Measurements from ENCODE around the gene CTIF. TPM values are rescaled to one million over a fixed set of nuclear protein-coding genes. Genes with fewer than 3 reads are reported as not detected.
A peak's percentile ranks its signal among the peaks of the same experiment; 100 is the strongest.

CTIF gene
- total and polyA plus RNA-seq, 2 donors, result 1.7 to 11.3 TPM

DNA sequence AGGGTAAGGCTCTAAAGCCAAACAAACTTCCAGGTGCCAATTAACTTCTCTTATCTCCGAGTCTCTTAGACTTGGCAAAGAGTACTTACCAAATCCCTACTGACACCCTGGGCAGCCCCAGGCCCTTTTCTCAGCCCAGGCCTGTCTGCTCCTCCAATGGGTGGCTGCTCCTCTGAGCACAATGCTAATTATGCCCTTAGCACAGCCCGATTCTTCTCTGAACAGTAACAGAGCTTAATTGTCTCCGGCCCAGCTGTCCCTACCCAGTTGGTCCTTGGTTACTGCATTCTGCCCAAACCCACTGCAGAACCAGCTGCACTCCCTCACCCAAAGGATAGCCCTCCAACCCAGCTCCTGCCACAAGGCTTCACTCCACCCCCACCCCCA is 301.7 kb downstream of the CTIF start:
- no peak overlapping the region for H3K4me3 ChIP-seq (ENCODE audit: low read length in 2 of 2)
- H3K9me3 ChIP-seq (ENCODE audit: control insufficient read depth in 2 of 2, insufficient read depth in 1 of 2, low read length in 1 of 2), result no peaks in the 10 kb centered on the region
- H3K27me3 ChIP-seq (ENCODE audit: control insufficient read depth in 2 of 2, insufficient read depth in 1 of 2, low read length in 1 of 2), result no peaks in the 10 kb centered on the region
- DNase-seq (ENCODE audit: low read depth in 6 of 9, low spot score in 9 of 9), result no peak
- peaks cover 11 to 34% of the 10 kb centered on the region in 2 donors for H3K4me1 ChIP-seq (ENCODE audit: control insufficient read depth in 2 of 2, insufficient read depth in 2 of 2, low read length in 2 of 2)
- WGBS, result 99% methylated on average over 3 of the region's 3 CpGs
- H3K36me3 ChIP-seq (ENCODE audit: control insufficient read depth in 2 of 2, insufficient read depth in 2 of 2, low read length in 1 of 2), result no peaks in the 10 kb centered on the region
- no peak overlapping the region for H3K27ac ChIP-seq (ENCODE audit: low read depth in 1 of 2, low read length in 1 of 2)

DNA sequence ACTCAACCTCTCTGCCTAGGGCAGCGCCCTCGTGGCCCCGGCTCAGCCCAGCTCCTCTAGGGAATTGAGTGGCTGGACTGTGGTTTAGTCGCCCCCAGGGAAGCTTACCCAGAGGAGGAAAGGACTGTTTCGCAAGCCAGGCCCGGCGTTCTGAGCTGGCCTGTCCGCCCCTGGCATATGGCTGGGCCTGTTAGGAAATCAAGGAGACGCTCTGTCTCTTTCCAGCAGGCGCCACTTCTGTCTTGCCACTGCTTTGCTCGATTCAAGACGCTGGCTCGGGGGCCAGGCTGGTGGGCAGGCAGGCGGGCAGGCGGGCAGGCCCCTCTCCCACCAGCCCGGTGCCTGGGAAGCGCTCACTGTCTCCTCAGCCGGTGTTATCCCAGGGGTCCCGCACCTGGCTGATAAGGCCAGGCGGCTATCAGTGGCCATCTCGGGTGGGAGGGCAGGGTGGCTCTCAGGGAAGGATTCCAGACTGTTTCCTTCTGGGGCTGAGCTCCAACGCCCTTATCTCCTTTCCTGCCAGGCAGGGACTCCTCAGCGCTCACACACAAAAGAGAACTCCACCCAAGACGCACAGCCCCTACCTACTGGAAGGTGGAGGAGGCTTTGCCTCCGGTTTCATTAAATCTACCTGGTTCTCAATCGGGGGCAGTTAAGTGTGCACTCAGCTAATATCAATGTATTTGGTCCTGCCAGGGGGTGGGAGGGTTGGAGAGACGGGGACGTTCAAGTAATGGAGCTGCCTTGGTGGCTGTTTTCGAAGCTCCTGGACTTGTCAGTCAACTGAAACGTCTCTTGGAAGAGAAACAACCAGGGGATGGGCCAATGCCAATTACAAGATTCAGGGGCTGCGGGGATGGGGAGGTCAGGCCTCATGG is 302.8 kb downstream of the CTIF start:
- H3K27ac ChIP-seq (ENCODE audit: low read depth in 1 of 2, low read length in 1 of 2), result peak overlapping the region in 1 of 2 donors; percentile 40
- 92% methylated on average over 31 of the region's 31 CpGs for WGBS
- no peaks in the 10 kb centered on the region for H3K36me3 ChIP-seq (ENCODE audit: control insufficient read depth in 2 of 2, insufficient read depth in 2 of 2, low read length in 1 of 2)
- H3K27me3 ChIP-seq (ENCODE audit: control insufficient read depth in 2 of 2, insufficient read depth in 1 of 2, low read length in 1 of 2), result no peaks in the 10 kb centered on the region
- peaks cover 11 to 34% of the 10 kb centered on the region in 2 donors for H3K4me1 ChIP-seq (ENCODE audit: control insufficient read depth in 2 of 2, insufficient read depth in 2 of 2, low read length in 2 of 2)
- H3K9me3 ChIP-seq (ENCODE audit: control insufficient read depth in 2 of 2, insufficient read depth in 1 of 2, low read length in 1 of 2), result no peaks in the 10 kb centered on the region
- H3K4me3 ChIP-seq (ENCODE audit: low read length in 2 of 2), result no peak overlapping the region
- no peak for DNase-seq (ENCODE audit: low read depth in 6 of 9, low spot score in 9 of 9)

DNA sequence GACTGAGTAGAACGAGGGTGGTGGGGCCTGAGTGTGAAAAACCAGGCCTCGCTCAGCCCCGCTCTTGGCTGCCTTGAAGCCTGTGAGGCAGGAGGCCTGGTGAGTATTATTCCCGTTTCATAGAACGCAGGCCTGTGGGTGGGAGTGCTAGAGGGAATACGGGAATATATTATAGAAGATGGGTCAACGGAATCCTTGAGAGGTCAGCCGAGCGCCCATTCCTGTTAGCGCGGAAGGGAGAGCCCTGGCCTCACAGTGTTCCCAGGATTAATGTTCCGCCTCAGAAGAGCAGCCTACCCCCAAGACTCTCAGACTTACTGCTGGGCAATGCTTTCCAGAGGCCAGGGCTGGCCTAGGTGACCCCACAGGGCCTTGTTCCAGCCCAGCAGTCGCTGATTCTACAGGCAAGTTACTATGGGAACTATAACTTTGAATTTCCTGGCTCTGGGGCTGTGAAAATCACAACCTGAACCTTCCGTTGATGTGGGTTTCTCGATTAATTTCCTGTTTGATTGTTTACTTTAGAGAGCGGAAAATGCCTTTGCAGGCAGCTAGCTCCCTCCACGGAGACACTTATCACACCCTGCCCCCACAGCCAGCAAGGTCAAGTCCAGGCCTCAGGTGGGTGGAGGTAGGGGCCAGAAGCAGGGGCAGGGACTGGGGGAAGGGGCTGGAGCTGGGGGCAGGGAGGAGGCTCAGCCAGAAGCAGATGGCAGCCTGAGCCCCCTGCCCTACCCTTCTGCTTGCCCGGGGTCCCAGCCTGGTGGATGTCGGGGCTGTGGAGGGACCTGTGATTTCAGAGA is 303.6 kb downstream of the CTIF start:
- H3K27me3 ChIP-seq (ENCODE audit: control insufficient read depth in 2 of 2, insufficient read depth in 1 of 2, low read length in 1 of 2), result no peaks in the 10 kb centered on the region

DNA sequence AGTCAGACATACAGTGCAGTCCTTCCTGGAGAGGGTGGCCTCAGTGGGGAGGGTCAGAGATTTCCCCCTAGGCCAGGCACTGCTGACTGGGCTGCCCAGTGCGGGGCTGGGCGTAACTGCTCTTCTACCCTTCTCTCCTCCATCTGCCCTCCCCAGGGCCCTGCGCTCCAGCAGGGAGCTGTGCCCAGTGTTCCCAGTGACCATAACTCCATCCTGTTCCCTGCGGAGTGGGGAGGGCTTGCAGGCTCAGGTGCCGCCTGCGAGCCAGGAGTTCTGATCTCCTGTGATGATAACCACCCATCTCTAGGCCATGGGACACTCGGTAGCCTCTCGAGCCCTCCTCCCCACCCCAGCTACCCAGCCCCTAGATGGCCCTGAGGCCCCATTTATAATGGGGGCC is 304.3 kb downstream of the CTIF start:
- peaks cover 11 to 34% of the 10 kb centered on the region in 2 donors for H3K4me1 ChIP-seq (ENCODE audit: control insufficient read depth in 2 of 2, insufficient read depth in 2 of 2, low read length in 2 of 2)
- no peaks in the 10 kb centered on the region for H3K36me3 ChIP-seq (ENCODE audit: control insufficient read depth in 2 of 2, insufficient read depth in 2 of 2, low read length in 1 of 2)
- H3K27ac ChIP-seq (ENCODE audit: low read depth in 1 of 2, low read length in 1 of 2), result peak overlapping the region in 1 of 2 donors; percentile 46
- DNase-seq (ENCODE audit: low read depth in 6 of 9, low spot score in 9 of 9), result no peak
- no peaks in the 10 kb centered on the region for H3K27me3 ChIP-seq (ENCODE audit: control insufficient read depth in 2 of 2, insufficient read depth in 1 of 2, low read length in 1 of 2)
- H3K9me3 ChIP-seq (ENCODE audit: control insufficient read depth in 2 of 2, insufficient read depth in 1 of 2, low read length in 1 of 2), result no peaks in the 10 kb centered on the region
- H3K4me3 ChIP-seq (ENCODE audit: low read length in 2 of 2), result no peak overlapping the region
- 93% methylated on average over 8 of the region's 8 CpGs for WGBS

More for the DNA sequence above, 303.6 kb downstream of the CTIF start:
- no peak overlapping the region for H3K4me3 ChIP-seq (ENCODE audit: low read length in 2 of 2)
- 67% methylated on average over 19 of the region's 19 CpGs for WGBS
- peak overlapping the region; percentile 43 to 71 for H3K27ac ChIP-seq (ENCODE audit: low read depth in 1 of 2, low read length in 1 of 2)
- H3K9me3 ChIP-seq (ENCODE audit: control insufficient read depth in 2 of 2, insufficient read depth in 1 of 2, low read length in 1 of 2), result no peaks in the 10 kb centered on the region
- DNase-seq (ENCODE audit: low read depth in 6 of 9, low spot score in 9 of 9), result peak in 6 of 9 donors; percentile 30 to 81 (median 44)
- H3K36me3 ChIP-seq (ENCODE audit: control insufficient read depth in 2 of 2, insufficient read depth in 2 of 2, low read length in 1 of 2), result no peaks in the 10 kb centered on the region
- H3K4me1 ChIP-seq (ENCODE audit: control insufficient read depth in 2 of 2, insufficient read depth in 2 of 2, low read length in 2 of 2), result peaks cover 11 to 34% of the 10 kb centered on the region in 2 donors

DNA sequence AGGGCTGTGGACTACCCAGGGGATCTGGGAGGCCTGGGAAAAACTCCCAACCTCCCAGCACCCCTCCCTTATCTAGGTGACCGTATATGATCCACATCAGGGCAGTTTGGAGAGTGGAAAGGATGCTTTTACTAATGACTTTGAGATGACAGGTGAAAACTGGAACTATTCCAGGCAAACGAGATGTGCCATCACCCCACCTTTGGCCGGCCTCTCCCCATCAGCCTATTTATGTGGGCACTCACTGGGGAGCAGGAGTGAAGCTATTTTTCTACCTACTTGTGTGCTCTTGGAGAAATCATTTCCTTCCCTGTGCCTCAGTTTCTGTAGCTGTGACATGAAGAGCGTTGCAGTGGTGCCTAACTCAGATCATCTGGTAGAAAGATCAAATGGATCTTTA is 304.8 kb downstream of the CTIF start:
- Histone ChIP-seq H3K4me3 (ENCODE audit: low read length in 2 of 2) (no peak overlapping the region), H3K4me1 (ENCODE audit: control insufficient read depth in 2 of 2, insufficient read depth in 2 of 2, low read length in 2 of 2) (peaks cover 11 to 37% of the 10 kb centered on the region in 2 donors), H3K36me3 (ENCODE audit: control insufficient read depth in 2 of 2, insufficient read depth in 2 of 2, low read length in 1 of 2) (no peaks in the 10 kb centered on the region), H3K27me3 (ENCODE audit: control insufficient read depth in 2 of 2, insufficient read depth in 1 of 2, low read length in 1 of 2) (no peaks in the 10 kb centered on the region), H3K27ac (ENCODE audit: low read depth in 1 of 2, low read length in 1 of 2) (no peak overlapping the region), H3K9me3 (ENCODE audit: control insufficient read depth in 2 of 2, insufficient read depth in 1 of 2, low read length in 1 of 2) (no peaks in the 10 kb centered on the region)
- WGBS, result 88% methylated on average over 4 of the region's 4 CpGs
- DNase-seq (ENCODE audit: low read depth in 6 of 9, low spot score in 9 of 9), result no peak

DNA sequence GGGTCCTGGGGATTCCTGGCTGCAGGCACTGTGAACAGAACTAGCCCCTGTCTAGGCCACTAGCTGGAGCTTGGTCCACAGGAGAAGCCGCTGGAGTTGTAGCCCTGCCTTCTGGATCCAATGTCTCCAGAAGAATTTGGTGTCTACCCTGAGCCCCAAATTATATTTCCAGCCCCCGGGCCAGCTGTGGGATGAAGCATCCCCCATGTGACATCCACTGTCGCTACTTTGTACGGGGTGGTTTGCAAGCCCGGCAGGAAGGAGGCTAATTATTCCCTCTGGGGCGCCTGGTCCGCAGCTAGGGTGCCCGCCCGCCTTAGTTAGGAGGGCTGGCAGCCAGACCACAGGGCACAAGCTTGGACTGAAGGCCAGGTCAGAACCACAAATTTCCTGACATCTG is 305.4 kb downstream of the CTIF start:
- no peak overlapping the region for H3K27ac ChIP-seq (ENCODE audit: low read depth in 1 of 2, low read length in 1 of 2)
- H3K4me1 ChIP-seq (ENCODE audit: control insufficient read depth in 2 of 2, insufficient read depth in 2 of 2, low read length in 2 of 2), result peaks cover 11 to 39% of the 10 kb centered on the region in 2 donors
- no peaks in the 10 kb centered on the region for H3K36me3 ChIP-seq (ENCODE audit: control insufficient read depth in 2 of 2, insufficient read depth in 2 of 2, low read length in 1 of 2)
- H3K4me3 ChIP-seq (ENCODE audit: low read length in 2 of 2), result no peak overlapping the region
- no peaks in the 10 kb centered on the region for H3K9me3 ChIP-seq (ENCODE audit: control insufficient read depth in 2 of 2, insufficient read depth in 1 of 2, low read length in 1 of 2)
- 95% methylated on average over 9 of the region's 9 CpGs for WGBS
- no peak for DNase-seq (ENCODE audit: low read depth in 6 of 9, low spot score in 9 of 9)
- H3K27me3 ChIP-seq (ENCODE audit: control insufficient read depth in 2 of 2, insufficient read depth in 1 of 2, low read length in 1 of 2), result no peaks in the 10 kb centered on the region

DNA sequence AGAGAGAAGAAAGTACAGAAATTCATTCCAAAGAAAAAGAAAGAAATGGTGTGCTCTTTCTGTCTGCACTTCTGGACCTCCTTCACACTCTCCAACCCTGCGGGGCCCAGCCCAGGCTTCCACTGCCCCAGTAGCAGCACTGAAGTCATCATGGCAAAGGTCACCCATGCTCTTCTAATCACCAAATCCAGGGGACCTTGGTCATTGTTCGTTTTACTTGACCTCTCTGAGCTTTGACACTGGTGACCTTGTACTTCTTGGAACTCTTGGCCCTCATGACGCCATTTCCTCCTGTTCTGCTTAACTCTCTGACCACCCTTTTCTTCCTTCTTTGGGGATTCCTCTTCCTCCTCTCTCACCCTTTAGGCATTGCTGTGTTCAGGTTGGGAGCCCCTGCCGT is 306.3 kb downstream of the CTIF start:
- Histone ChIP-seq H3K4me1 (ENCODE audit: control insufficient read depth in 2 of 2, insufficient read depth in 2 of 2, low read length in 2 of 2) (peaks cover 11 to 41% of the 10 kb centered on the region in 2 donors), H3K4me3 (ENCODE audit: low read length in 2 of 2) (no peak overlapping the region), H3K9me3 (ENCODE audit: control insufficient read depth in 2 of 2, insufficient read depth in 1 of 2, low read length in 1 of 2) (no peaks in the 10 kb centered on the region), H3K27ac (ENCODE audit: low read depth in 1 of 2, low read length in 1 of 2) (no peak overlapping the region), H3K36me3 (ENCODE audit: control insufficient read depth in 2 of 2, insufficient read depth in 2 of 2, low read length in 1 of 2) (no peaks in the 10 kb centered on the region), H3K27me3 (ENCODE audit: control insufficient read depth in 2 of 2, insufficient read depth in 1 of 2, low read length in 1 of 2) (no peaks in the 10 kb centered on the region)
- no peak for DNase-seq (ENCODE audit: low read depth in 6 of 9, low spot score in 9 of 9)
- WGBS, result 97% methylated on average over 4 of the region's 4 CpGs

DNA sequence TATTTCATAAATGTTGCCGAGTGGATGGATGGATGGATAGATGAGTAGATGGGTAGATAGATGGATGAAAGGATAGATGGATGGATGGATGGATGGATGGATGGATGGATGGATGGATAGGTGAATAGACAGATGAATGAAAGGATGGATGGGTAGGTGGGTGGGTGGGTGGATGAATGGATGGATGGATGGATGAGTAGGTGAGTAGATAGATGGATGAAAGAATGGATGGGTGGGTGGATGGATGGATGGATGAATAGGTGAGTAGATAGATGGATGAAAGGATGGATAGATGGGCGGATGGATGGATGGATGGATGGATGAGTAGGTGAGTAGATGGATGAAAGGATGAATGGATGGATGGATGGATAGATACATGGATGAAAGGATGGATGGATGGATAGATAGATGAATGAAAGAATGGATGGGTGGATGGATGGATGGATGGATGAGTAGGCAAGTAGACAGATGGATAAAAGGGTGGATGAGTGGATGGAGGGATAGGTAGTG is 307.6 kb downstream of the CTIF start:
- Histone ChIP-seq H3K27me3 (ENCODE audit: control insufficient read depth in 2 of 2, insufficient read depth in 1 of 2, low read length in 1 of 2) (no peaks in the 10 kb centered on the region), H3K4me3 (ENCODE audit: low read length in 2 of 2) (no peak overlapping the region), H3K27ac (ENCODE audit: low read depth in 1 of 2, low read length in 1 of 2) (no peak overlapping the region), H3K4me1 (ENCODE audit: control insufficient read depth in 2 of 2, insufficient read depth in 2 of 2, low read length in 2 of 2) (peaks cover 11 to 48% of the 10 kb centered on the region in 2 donors), H3K9me3 (ENCODE audit: control insufficient read depth in 2 of 2, insufficient read depth in 1 of 2, low read length in 1 of 2) (no peaks in the 10 kb centered on the region), H3K36me3 (ENCODE audit: control insufficient read depth in 2 of 2, insufficient read depth in 2 of 2, low read length in 1 of 2) (no peaks in the 10 kb centered on the region)
- no peak for DNase-seq (ENCODE audit: low read depth in 6 of 9, low spot score in 9 of 9)
- WGBS, result 95% methylated on average over 2 of the region's 2 CpGs

Data from thymus (tissue), 11 donors.